Effector memory CD4-positive, alpha-beta T cell (primary cell): ENCODE measurements around the gene JUNB.

Source experiments
- DNase-seq, 3 donors: peaks; one replicate each; pipeline ENCODE4 v3.0.0-alpha.2; 2020
- H3K27ac ChIP-seq: 2 replicates; pipeline ENCODE4 v1.7.0; 2013; ENCODE audit warnings: mild to moderate bottlenecking, low read length, moderate library complexity; ENCODE audit not compliant: insufficient read depth, poor library complexity, severe bottlenecking
- H3K27me3 ChIP-seq: replicated peaks from 2 replicates; pipeline ENCODE4 v1.7.0; 2013; ENCODE audit warnings: mild to moderate bottlenecking, low read length; ENCODE audit not compliant: insufficient read depth, control insufficient read depth, poor library complexity, severe bottlenecking
- H3K36me3 ChIP-seq: 2 replicates; pipeline ENCODE4 v1.7.0; 2013; ENCODE audit warnings: mild to moderate bottlenecking, low read length, moderate library complexity; ENCODE audit not compliant: control insufficient read depth, insufficient read depth
- H3K4me1 ChIP-seq: 2 replicates; pipeline ENCODE4 v1.7.0; 2013; ENCODE audit warnings: low read length, mild to moderate bottlenecking; ENCODE audit not compliant: control insufficient read depth, insufficient read depth, poor library complexity, severe bottlenecking
- H3K4me3 ChIP-seq: 2 replicates; pipeline ENCODE4 v1.7.0; 2013; ENCODE audit warnings: low read length, low read depth, mild to moderate bottlenecking; ENCODE audit not compliant: insufficient read depth, poor library complexity, severe bottlenecking
- H3K9me3 ChIP-seq: 2 replicates; pipeline ENCODE4 v1.7.0; 2013; ENCODE audit warnings: mild to moderate bottlenecking, low read length, moderate library complexity; ENCODE audit not compliant: control insufficient read depth

The JUNB gene

GRCh38 chr19:12788682-12789097 lies 2.6 kb upstream of the JUNB start:
- H3K4me3 ChIP-seq, result no peak overlapping the region
- H3K36me3 ChIP-seq, result peaks cover 16% of the 10 kb centered on the region
- peak; percentile 50 to 56 (median 51) for DNase-seq
- H3K27me3 ChIP-seq, result no peaks in the 10 kb centered on the region
- no peaks in the 10 kb centered on the region for H3K9me3 ChIP-seq
- peak overlapping the region; percentile 99 for H3K27ac ChIP-seq
- peaks cover 52% of the 10 kb centered on the region for H3K4me1 ChIP-seq

GRCh38 chr19:12789098-12789903 lies 2.0 kb upstream of the JUNB start:
- peaks cover 50% of the 10 kb centered on the region for H3K4me1 ChIP-seq
- peak overlapping the region; percentile 99 for H3K27ac ChIP-seq
- no peak for DNase-seq
- H3K36me3 ChIP-seq, result peaks cover 16% of the 10 kb centered on the region
- no peaks in the 10 kb centered on the region for H3K27me3 ChIP-seq
- no peaks in the 10 kb centered on the region for H3K9me3 ChIP-seq
- peak overlapping the region; percentile 100 for H3K4me3 ChIP-seq

GRCh38 chr19:12789904-12790619 lies 1.2 kb upstream of the JUNB start:
- H3K27ac ChIP-seq, result peak overlapping the region; percentile 99
- H3K9me3 ChIP-seq, result no peaks in the 10 kb centered on the region
- peak; percentile 89 to 92 (median 91) for DNase-seq
- peaks cover 51% of the 10 kb centered on the region for H3K4me1 ChIP-seq
- H3K4me3 ChIP-seq, result peak overlapping the region; percentile 100
- peaks cover 16% of the 10 kb centered on the region for H3K36me3 ChIP-seq
- H3K27me3 ChIP-seq, result no peaks in the 10 kb centered on the region

GRCh38 chr19:12790628-12791344 lies 500 bp upstream of the JUNB start:
- Histone ChIP-seq H3K27ac (peak overlapping the region; percentile 99), H3K36me3 (peaks cover 16% of the 10 kb centered on the region), H3K4me3 (peak overlapping the region; percentile 100), H3K9me3 (no peaks in the 10 kb centered on the region), H3K27me3 (no peaks in the 10 kb centered on the region), H3K4me1 (peaks cover 49% of the 10 kb centered on the region)
- DNase-seq, result peak in 1 of 3 donors; percentile 9

GRCh38 chr19:12792051-12792852 lies 966 bp downstream of the JUNB start:
- Histone ChIP-seq H3K27me3 (no peaks in the 10 kb centered on the region), H3K9me3 (no peaks in the 10 kb centered on the region), H3K36me3 (peaks cover 16% of the 10 kb centered on the region), H3K4me3 (peak overlapping the region; percentile 100), H3K27ac (peak overlapping the region; percentile 99), H3K4me1 (peaks cover 46% of the 10 kb centered on the region)
- DNase-seq, result peak; percentile 47 to 63 (median 58)

- H3K9me3 ChIP-seq, result no peaks in the 10 kb centered on the region
- peak overlapping the region; percentile 99 for H3K27ac ChIP-seq
- H3K4me1 ChIP-seq, result peaks cover 46% of the 10 kb centered on the region
- H3K27me3 ChIP-seq, result no peaks in the 10 kb centered on the region
- H3K36me3 ChIP-seq, result peaks cover 16% of the 10 kb centered on the region
- peak overlapping the region; percentile 100 for H3K4me3 ChIP-seq
- DNase-seq, result peak in 1 of 3 donors; percentile 50
Measured at GRCh38 chr19:12792853-12793289, 1.6 kb downstream of the JUNB start.

GRCh38 chr19:12793290-12794195 lies 2.3 kb downstream of the JUNB start:
- H3K4me3 ChIP-seq, result peak overlapping the region; percentile 100
- H3K9me3 ChIP-seq, result no peaks in the 10 kb centered on the region
- H3K27ac ChIP-seq, result peak overlapping the region; percentile 99
- peak; percentile 92 to 94 (median 94) for DNase-seq
- H3K27me3 ChIP-seq, result no peaks in the 10 kb centered on the region
- H3K4me1 ChIP-seq, result peaks cover 42% of the 10 kb centered on the region
- H3K36me3 ChIP-seq, result peaks cover 16% of the 10 kb centered on the region

- peak overlapping the region; percentile 99 for H3K27ac ChIP-seq
- DNase-seq, result no peak
- peaks cover 17% of the 10 kb centered on the region for H3K36me3 ChIP-seq
- H3K4me3 ChIP-seq, result peak overlapping the region; percentile 100
- H3K27me3 ChIP-seq, result no peaks in the 10 kb centered on the region
- H3K4me1 ChIP-seq, result peaks cover 34% of the 10 kb centered on the region
- H3K9me3 ChIP-seq, result no peaks in the 10 kb centered on the region
Measured at GRCh38 chr19:12794196-12794941, 3.1 kb downstream of the JUNB start.
